ENCODE results near the gene DOLPP1.
"Not testable (repeated sequence)": the region's sequence is repeated elsewhere in the genome, so short reads cannot be mapped to it uniquely, and the experiment has no call there.

DOLPP1 gene

DNA sequence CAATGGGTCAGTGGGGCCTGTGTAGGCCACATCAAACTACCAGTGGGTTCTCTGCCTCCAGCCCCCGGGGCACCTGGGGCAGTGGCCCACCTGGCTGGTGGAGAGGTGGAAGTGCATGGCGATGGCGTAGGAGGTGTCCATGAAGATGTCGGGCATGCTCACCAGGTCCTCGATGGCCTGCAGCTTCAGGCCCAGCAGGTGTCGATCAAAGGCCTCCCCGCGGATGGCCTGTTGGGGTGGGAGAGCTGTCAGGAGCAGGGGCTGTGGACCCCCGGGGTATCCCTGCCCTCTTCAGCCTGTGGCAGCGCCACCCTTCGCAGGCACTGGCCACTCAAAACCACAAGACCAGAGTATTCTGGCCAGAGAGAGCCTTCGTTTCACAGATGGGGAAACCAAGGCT, 15.0 kb downstream of the DOLPP1 start:
- DNase-seq = no peak

- DNase-seq = no peak
Measured at GRCh38 chr9:129097671-129098306, 16.9 kb downstream of the DOLPP1 start.

- DNase-seq = no peak
Measured at GRCh38 chr9:129098328-129098727, 17.4 kb downstream of the DOLPP1 start.

DNA sequence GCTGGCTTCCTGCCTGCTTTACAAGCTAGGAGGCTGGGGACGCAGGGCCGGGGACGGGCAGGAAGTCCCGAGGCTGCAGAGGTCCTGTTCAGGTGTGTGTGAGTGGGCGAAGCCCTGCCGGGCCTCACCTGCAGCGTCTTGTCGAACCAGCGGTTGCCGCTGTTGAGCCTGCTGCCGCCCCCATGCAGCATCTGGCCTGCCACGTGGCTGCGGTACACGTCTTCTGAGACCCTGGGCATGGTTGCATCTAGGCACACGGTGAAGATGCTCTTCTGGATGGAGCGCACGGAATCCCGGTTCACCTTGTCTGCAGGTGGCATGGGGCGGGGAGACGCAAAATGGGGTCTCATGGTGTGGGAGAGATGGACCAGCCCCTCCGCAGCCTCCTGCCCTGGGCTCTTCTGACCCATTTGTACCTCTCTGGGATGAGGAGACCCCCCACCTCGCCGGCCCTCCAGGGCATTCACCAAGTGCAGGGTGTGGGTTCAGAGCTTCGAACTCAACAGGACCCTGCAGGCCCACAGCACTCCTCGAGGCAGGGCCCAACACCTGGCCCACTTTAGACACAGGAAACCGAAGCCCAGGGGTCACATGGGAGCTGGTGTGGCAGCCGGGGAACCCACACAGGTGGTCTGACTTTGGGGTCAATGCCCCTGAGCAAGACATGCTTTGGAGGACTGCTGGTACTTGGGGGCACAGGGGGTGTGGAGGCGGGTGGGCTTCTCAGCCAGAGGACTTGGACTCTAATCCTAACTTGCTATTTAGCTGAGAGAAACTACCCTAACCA, 19.7 kb downstream of the DOLPP1 start:
- DNase-seq = no peak

DNA sequence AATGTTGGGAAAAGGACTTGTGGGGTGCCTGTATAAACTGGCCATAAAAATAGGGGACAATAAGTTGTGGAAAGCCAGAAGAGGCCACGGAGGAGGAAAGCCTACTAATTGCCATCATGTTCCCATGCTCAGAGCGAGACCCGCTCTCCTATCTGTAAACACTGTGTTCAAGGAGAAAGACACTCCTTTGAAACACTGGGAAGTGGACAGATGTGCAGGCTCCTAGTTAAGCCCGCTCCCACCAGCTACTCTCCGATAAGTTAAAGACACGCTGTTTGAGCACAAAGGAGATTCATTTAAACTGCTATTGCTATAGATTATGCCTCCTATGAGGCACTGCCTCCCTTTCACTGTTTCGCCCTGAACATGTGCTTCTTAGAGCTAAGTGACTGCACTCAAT, 20.4 kb downstream of the DOLPP1 start:
- DNase-seq = no peak

- DNase-seq = no peak
Measured at GRCh38 chr9:129102095-129102525, 21.2 kb downstream of the DOLPP1 start.

DNA sequence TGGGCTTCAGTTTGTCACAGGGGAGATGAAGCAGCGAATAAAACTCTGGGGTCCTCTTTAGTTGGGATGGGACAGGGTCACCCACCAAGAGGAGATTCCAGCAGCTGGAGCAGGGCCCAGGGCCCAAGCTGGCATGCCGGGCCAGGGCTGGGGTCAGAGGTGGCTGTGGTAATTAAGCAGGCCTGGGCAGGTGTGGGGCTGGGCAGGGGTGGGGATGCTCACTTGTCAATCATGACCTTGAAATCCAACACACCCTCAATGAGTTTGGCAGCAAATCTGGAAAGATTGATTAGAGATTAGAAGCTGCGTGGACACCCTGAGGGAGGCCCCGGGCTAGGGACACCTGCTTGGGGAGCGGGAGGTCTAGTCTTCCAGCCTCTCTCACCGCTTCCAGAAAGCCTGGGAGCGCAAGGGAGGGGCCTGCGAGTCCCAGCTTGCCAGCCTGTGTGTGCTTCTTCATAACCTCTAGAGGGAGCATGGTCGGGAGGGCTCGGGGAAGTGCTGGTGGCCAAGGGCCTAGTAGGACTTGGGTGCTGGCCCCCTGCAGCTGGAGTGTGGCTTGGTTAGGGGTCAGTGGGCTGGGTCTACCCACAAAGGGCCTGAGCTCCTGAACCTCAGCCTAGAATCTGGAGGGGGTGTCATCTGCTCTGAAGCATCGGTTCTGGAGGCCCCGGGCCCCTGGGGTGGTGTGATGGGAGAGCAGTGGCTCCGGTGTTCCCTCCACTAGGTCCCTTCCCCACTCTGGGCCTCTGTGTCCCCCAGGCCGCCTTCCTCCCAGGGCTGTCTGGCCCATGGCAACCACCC, 22.1 kb downstream of the DOLPP1 start:
- DNase-seq = peak in 1 of 2 experiments; percentile 20

- no peak for DNase-seq
Measured at GRCh38 chr9:129103595-129103965, 22.7 kb downstream of the DOLPP1 start.

DNA sequence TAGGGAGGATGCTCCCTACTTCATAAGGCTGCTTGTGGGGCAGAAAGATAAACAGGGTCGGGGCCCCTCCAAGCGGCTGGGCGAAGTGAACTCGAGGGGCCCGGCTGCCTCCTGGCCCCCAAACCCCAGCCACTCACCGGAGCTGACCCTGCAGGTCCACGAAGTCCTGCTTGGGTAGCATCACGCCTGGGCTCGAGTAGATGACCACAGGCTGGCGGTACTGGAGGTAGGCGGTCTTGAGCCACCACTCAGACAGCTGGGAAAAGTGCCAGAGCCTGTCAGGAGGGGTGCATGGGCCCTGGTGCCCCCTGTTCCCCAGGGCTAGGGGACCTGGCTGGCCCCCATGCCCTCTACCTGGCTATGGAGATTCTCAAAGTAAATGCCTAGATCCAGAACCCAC, 23.1 kb downstream of the DOLPP1 start:
- no peak for DNase-seq

DNA sequence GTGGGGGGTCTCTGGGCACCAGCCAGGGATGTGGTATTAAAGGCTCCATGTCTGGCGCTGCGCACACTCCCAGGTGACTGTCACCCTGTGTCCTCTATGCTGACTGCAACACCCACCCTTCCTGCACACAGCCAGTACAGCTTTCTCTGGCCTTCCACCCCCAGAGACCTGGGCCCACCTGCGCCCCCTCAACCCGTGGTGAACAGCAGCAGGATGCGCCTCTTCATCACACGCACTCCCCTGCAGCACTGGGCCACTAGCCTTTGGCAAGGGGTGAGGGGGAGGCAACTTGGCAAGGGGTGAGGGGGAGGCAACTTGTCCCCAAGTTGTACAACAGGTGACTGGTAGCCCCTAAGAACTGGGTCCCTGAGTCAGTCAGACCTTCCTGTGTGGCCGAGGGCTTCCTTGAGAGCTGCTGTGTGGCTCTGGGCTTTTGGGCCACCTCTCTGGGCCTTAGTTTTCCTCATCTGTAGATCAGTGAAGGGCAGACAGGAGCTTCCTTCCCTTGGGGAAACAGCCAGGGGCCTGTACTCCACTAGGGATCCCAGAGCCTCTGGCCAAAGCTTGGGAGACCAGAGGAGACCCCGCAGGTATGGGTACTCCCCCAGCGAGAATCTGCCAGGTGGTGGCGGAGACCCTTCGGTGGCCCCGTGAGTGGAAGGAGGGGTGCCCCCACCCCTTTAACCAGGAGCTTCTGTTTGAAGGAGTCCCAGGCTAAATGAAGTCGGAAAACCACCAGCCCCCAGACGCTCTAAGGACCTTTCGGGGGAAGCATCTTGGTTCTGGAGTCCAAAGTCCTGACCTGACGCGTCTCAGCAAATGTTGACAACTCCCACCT, 25.2 kb downstream of the DOLPP1 start:
- no peak for DNase-seq

DNA sequence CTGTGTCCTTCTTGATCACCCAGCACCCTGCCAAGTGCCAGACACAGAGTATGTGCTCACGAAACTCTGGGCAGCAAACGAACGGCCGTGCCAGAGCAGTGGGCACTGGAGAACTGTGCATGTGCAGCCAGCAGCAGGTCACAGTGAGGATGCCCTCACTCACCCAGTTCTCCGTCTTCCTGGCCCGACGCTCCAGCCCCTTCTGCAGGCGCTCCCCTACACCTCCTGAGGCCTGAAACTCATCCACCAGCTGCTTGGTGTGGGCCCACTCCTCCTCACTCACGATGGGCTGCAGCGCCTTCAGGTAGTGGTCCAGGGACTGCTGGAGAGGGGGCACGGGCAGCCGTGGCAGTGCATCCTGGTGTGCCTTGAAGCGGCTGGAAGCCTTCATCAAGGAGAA, 26.7 kb downstream of the DOLPP1 start:
- DNase-seq = no peak

DNA sequence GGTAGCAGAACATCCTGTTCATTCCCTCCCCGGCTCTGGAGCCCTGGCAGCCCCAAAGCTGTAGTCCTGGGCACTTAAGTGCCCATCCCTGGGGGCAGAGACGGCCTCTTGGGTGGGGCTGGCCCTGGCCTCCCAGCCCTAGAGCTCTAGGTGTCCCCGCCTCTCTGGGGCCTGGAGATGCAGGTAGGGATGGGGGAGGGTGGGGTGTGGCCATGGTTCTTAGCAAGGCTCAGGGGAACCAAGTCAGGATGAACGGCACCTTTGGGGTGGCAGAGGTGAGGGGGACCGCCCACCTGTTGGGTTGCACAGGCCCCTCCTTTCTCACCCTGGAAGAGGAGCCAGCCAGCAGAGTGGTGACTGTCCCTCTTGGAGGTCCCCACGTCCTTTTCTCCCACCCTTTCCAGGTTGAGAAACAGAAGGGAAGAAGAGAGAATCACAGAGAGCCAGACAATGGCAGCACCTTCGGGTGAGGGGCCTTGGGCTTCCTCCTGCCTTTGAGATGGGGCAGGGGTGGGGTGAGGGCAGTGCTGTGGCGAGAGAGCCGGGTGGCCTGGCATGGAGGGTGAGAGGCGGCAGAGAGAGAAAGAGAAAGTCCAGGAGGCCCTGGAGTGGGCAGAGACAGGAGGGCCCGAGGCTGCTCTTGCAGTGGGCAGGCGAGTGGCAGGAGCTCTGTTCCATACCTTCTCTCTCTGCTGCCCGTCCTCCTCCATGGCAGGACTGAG, 27.3 kb downstream of the DOLPP1 start:
- no peak for DNase-seq

DNA sequence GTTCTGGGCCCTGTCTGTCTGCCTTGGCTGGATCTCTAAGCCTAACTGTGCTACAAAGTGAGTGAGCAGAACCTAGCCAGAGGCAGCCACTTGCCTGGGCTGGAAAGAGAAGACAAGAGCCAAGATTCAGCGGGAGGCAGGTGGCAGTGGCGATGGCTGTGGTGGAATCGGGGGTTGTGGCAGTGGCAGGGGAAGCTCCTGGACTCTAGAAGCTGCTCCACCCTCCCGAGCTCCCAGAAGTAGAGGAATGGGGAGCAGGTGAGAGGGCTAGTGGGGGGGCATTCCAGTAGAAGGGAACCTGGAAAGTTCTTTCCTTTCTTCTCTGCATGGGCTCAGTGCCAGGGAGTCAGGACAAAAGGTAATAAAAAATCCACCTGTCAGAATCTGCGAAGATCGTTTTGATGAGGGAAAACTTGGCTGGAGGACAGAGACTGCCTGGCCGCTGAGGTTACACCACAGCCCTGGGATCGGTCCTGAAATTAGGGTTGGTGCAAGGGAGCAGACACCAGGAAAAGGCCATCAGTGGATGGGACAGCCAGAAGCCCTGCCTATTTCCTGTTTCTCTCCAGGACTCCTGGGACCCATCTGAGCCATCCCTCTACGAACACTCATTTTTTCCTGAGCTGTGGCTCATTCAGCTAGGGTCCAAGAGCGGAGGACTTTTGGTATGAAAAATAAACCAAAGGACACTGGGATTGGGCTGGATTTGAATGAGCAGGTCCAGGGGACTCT, 28.1 kb downstream of the DOLPP1 start:
- DNase-seq = peak in 1 of 2 experiments; percentile 1

DNA sequence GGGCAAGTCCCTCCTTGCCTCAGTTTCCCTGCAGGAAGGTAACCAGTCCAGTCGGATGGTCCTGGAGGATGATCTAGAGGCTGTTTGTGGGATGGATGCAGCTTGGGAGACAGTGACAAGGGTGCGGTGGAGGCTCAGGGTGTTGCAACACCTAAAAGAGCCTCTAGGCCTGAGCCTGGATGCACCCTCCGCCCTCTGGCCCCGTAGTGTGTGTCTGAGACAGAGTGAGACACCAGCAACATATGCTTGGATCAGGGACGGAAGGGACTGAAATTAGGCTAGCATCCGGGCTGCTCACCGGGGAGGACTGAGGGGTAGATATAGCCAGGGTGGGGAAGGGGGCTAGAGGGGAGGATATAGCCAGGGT, 28.6 kb downstream of the DOLPP1 start:
- no peak for DNase-seq

DNA sequence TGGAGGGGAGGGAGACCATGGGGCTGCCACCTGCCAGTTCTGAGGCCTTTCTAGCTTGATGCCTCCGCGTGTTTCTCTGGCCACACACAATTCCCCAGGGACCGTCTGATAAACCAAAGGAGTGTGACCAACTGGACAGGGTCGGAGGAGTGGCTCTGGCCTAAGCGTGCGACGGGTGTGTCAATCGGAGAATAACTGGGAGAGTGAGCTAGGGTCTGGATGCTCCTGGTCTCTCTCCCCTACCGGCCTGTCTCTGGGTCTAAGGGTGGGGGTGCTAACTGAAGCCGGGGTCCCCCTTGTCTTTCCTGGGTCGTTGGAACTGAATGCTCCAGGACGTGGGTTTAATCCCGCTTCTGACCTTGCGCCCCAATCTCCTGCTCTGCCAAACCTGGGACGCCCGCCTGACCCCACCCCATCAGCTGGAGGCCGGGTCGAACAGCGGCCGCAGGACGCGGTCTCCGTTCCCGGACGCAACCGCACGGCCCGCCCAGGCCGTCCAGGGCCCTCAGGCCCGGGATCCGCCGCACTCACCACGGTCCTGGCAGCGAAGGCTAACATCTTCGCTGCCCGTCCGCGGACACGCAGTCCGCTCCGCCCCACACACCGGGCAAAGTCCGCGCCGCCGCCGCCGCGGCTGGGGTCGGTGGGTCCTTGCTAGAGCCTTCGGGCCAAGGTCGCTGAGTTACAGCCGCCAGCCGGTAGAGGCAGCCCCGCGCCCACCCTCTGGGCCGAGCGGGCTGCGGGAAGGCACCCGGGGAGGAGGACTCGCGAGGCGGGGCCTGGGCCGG, 29.2 kb downstream of the DOLPP1 start:
- peak in 1 of 2 experiments; percentile 1 for DNase-seq

- DNase-seq = peak; percentile 56 to 89
Measured at GRCh38 chr9:129110740-129111527, 30.0 kb downstream of the DOLPP1 start, which contains the start of the genes CRAT and PTPA. TSS of gene CRAT (minus strand) at chr9:129110793. CDS start at chr9:129110509, 284 bp downstream. TSS of gene PTPA (plus strand) at chr9:129111415. CDS start at chr9:129111601, 186 bp downstream.

GRCh38 chr9:129111528-129112151, 30.7 kb downstream of the DOLPP1 start:
- DNase-seq = peak in 1 of 2 experiments; percentile 31

DNA sequence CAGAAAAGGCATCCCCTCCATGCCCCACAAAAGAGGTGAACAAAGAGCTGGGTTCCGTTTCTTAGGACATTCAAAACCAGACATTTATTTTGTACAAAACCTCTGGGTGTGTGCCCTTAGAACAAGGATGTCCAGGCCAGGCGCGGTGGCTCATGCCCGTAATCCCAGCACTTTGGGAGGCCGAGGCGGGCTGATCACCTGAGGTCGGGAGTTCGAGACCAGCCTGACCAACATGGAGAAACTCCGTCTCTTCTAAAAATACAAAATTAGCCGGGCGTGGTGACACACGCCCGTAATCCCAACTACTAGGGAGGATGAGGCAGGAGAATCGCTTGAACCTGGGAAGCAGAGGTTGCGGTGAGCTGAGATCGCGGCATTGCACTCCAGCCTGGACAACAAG, 31.6 kb downstream of the DOLPP1 start:
- DNase-seq = not testable (repeated sequence)

Data from NCI-H446 (cell line).